Left cardiac atrium (tissue), 4 donors: ENCODE measurements around the gene KCNJ16. TPM values are rescaled to one million over a fixed set of nuclear protein-coding genes. Genes with fewer than 3 reads are reported as not detected.

Source experiments
- ATAC-seq, 2 donors: fragments of 200-7000 bp; cut with Tn5 transposase; one replicate each; pipeline ENCODE4 v1.9.1; 2020; ENCODE audit warnings: mild to moderate bottlenecking in 2 of 2, moderate library complexity in 2 of 2
- DNase-seq: peaks from one replicate; pipeline ENCODE4 v3.0.0-alpha.2; 2020
- intact Hi-C, 2 donors: fragments of 100-400 bp; cut with DNase I; formaldehyde crosslinking; loops; one replicate each; pipeline versions ENCODE4 v1.14.1 to v1.15.1; 2022 to 2023
- total RNA-seq, 2 donors: library from RNA; stranded (reverse); fragmentation: NEBNext Ultra II Directional; extraction: Animal tissue kit (Norgen Biotek cat#: 25700); gene quantifications; one replicate each; pipeline ENCODE4 v1.2.1, GENCODE V29; 2021
- donor health status: DM: no; HTN: yes; CAD: no.
- donor health status: DM: no; HTN: yes; CAD: no; lungs with severe emphysema.
- donor health status: DM: yes; HTN: yes; CAD: no.
- donor health status: Dilated cardiomyopathy.

The KCNJ16 gene
- total RNA-seq, 2 donors from 2014 or later = not detected

GRCh38 chr17:70091005-70091568 lies 16.1 kb downstream of the KCNJ16 start:
- no peak for ATAC-seq
- DNase-seq = no peak
- intact Hi-C loops = no loop called here

GRCh38 chr17:70091696-70092095 lies 16.7 kb downstream of the KCNJ16 start:
- ATAC-seq = no peak
- intact Hi-C loops = no loop called here

GRCh38 chr17:70093163-70093562 lies 18.1 kb downstream of the KCNJ16 start:
- intact Hi-C loops = no loop called here
- no peak for DNase-seq
- ATAC-seq = no peak

More at GRCh38 chr17:70091696-70092095, 16.7 kb downstream of the KCNJ16 start:
- no peak for DNase-seq

- DNase-seq = no peak
- intact Hi-C loops = no loop called here
- no peak for ATAC-seq
These were observed 20.4 kb downstream of the KCNJ16 start for GRCh38 chr17:70095455-70095854.

GRCh38 chr17:70096861-70097260 lies 21.8 kb downstream of the KCNJ16 start:
- ATAC-seq = no peak
- DNase-seq = no peak
- intact Hi-C loops = no loop called here

GRCh38 chr17:70098030-70098429 lies 23.0 kb downstream of the KCNJ16 start:
- ATAC-seq = no peak
- intact Hi-C loops = no loop called here
- DNase-seq = no peak

GRCh38 chr17:70099294-70099693 lies 24.3 kb downstream of the KCNJ16 start:
- DNase-seq = no peak
- intact Hi-C loops = no loop called here
- ATAC-seq = no peak

- DNase-seq (no peak), ATAC-seq (no peak)
- intact Hi-C loops = no loop called here
These were observed 24.9 kb downstream of the KCNJ16 start for GRCh38 chr17:70099884-70100283.

- DNase-seq (no peak), ATAC-seq (no peak)
- intact Hi-C loops = no loop called here
These were observed 26.0 kb downstream of the KCNJ16 start for GRCh38 chr17:70100983-70101382.

- DNase-seq = no peak
- ATAC-seq = no peak
- intact Hi-C loops = no loop called here
These were observed 27.5 kb downstream of the KCNJ16 start for GRCh38 chr17:70102531-70102930.

- ATAC-seq (no peak), DNase-seq (no peak)
- intact Hi-C loops = no loop called here
These were observed 29.9 kb downstream of the KCNJ16 start for GRCh38 chr17:70104791-70105523.

GRCh38 chr17:70105641-70106040 lies 30.6 kb downstream of the KCNJ16 start:
- DNase-seq (no peak), ATAC-seq (no peak)
- intact Hi-C loops = no loop called here

GRCh38 chr17:70106551-70106950 lies 31.5 kb downstream of the KCNJ16 start:
- intact Hi-C loops = no loop called here
- DNase-seq (no peak), ATAC-seq (no peak)

GRCh38 chr17:70107441-70107840 lies 32.4 kb downstream of the KCNJ16 start:
- DNase-seq (no peak), ATAC-seq (no peak)
- intact Hi-C loops = no loop called here

- intact Hi-C loops = no loop called here
- DNase-seq = no peak
- no peak for ATAC-seq
These were observed 33.0 kb downstream of the KCNJ16 start for GRCh38 chr17:70107904-70108565.

GRCh38 chr17:70109497-70109896 lies 34.5 kb downstream of the KCNJ16 start:
- DNase-seq (peak; percentile 26), ATAC-seq (peak; percentile 55 to 67)
- intact Hi-C loops = no loop called here

GRCh38 chr17:70110443-70110880 lies 35.4 kb downstream of the KCNJ16 start:
- DNase-seq (peak; percentile 37), ATAC-seq (peak; percentile 73 to 79)
- intact Hi-C loops = no loop called here

- intact Hi-C loops = no loop called here
- ATAC-seq (no peak), DNase-seq (no peak)
These were observed 36.2 kb downstream of the KCNJ16 start for GRCh38 chr17:70111201-70111600.

- no peak for DNase-seq
- intact Hi-C loops = no loop called here
- no peak for ATAC-seq
These were observed 39.4 kb downstream of the KCNJ16 start for GRCh38 chr17:70114405-70114804.

- DNase-seq (no peak), ATAC-seq (no peak)
- intact Hi-C loops = no loop called here
These were observed 40.1 kb downstream of the KCNJ16 start for GRCh38 chr17:70115126-70115525.

GRCh38 chr17:70116919-70117318 lies 41.9 kb downstream of the KCNJ16 start:
- ATAC-seq (no peak), DNase-seq (no peak)
- intact Hi-C loops = no loop called here
